Upper lobe of left lung (tissue), 6 donors: ENCODE results near the gene ANAPC2. TPM values are rescaled to one million over a fixed set of nuclear protein-coding genes. Genes with fewer than 3 reads are reported as not detected.

Experiments
- ATAC-seq, 2 donors: fragments of 200-7000 bp; cut with Tn5 transposase; one replicate each; pipeline ENCODE4 v1.9.1; 2022; ENCODE audit warnings: mild to moderate bottlenecking in 2 of 2, moderate library complexity in 2 of 2; ENCODE audit not compliant: low FRiP score in 2 of 2
- DNase-seq, 2 donors: peaks; one replicate each; pipeline ENCODE4 v3.0.0-alpha.2; 2019 to 2020
- H3K27ac ChIP-seq, 4 donors: fragments of 200-600 bp; sonication (generic); one replicate each; pipeline ENCODE4 v1.5.1; 2016 to 2019
- H3K27me3 ChIP-seq, 4 donors: fragments of 200-600 bp; sonication (generic); one replicate each; pipeline ENCODE4 v1.5.1; 2017 to 2019
- H3K36me3 ChIP-seq, 4 donors: fragments of 200-600 bp; sonication (generic); one replicate each; pipeline ENCODE4 v1.5.1; 2016 to 2019
- H3K4me1 ChIP-seq, 4 donors: fragments of 200-600 bp; sonication (generic); one replicate each; pipeline ENCODE4 v1.5.1; 2018 to 2019
- H3K4me3 ChIP-seq, 4 donors: fragments of 200-600 bp; sonication (generic); one replicate each; pipeline ENCODE4 v1.5.1; 2017 to 2019; ENCODE audit warnings: mild to moderate bottlenecking in 2 of 4, moderate library complexity in 1 of 4
- H3K9me3 ChIP-seq, 4 donors: fragments of 200-600 bp; sonication (generic); one replicate each; pipeline ENCODE4 v1.5.1; 2018 to 2019
- EP300 ChIP-seq, 4 donors: sonication (generic); formaldehyde crosslinking; IDR thresholded peaks; one replicate each; pipeline ENCODE4 v1.5.1; 2017; ENCODE audit warnings: antibody characterized with exemption in 4 of 4, control low read depth in 2 of 4
- POLR2A ChIP-seq, 4 donors: fragments of 450-650 bp; IDR thresholded peaks; one replicate each; pipeline ENCODE4 v1.5.1; 2016 to 2017; ENCODE audit warnings: antibody characterized with exemption in 4 of 4, mild to moderate bottlenecking in 2 of 4
- POLR2AphosphoS5 ChIP-seq, 2 donors: sonication (generic); formaldehyde crosslinking; IDR thresholded peaks; one replicate each; pipeline ENCODE4 v1.5.1; 2017; ENCODE audit warnings: antibody characterized with exemption in 2 of 2
- WGBS, 2 donors: methylation state at CpG; one replicate each; pipeline ENCODE4 v1.1.5; 2017 to 2018; 5-methylcytosine and 5-hydroxymethylcytosine counted together
- total RNA-seq, 6 donors: library from RNA; depleted of rRNA in 4 of 6; stranded (reverse); fragments of >200 nt in 4 of 6; gene quantifications; one replicate each; pipeline versions ENCODE4 v1.1.0 to v1.2.1, GENCODE V29; 2016 to 2021
- TF ChIP-seq, protein P1 (sequence below), 6 experiments: fragments of 450-650 bp in 4 of 6; fragments of 200-600 bp in 2 of 6; sonication (generic) in 2 of 6; IDR thresholded peaks; one replicate each; pipeline ENCODE4 v1.5.1; 2016 to 2019; ENCODE audit warnings: antibody characterized with exemption in 6 of 6
- donor health status: DM: no; HTN: no; CAD: no; lungs with moderate emphysema.
- donor health status: DM: no; HTN: yes; CAD: no; lungs with severe emphysema.

ANAPC2 gene
- total RNA-seq, 6 donors from 2014 or later: 31.9 to 174 (median 67.3) TPM

DNA sequence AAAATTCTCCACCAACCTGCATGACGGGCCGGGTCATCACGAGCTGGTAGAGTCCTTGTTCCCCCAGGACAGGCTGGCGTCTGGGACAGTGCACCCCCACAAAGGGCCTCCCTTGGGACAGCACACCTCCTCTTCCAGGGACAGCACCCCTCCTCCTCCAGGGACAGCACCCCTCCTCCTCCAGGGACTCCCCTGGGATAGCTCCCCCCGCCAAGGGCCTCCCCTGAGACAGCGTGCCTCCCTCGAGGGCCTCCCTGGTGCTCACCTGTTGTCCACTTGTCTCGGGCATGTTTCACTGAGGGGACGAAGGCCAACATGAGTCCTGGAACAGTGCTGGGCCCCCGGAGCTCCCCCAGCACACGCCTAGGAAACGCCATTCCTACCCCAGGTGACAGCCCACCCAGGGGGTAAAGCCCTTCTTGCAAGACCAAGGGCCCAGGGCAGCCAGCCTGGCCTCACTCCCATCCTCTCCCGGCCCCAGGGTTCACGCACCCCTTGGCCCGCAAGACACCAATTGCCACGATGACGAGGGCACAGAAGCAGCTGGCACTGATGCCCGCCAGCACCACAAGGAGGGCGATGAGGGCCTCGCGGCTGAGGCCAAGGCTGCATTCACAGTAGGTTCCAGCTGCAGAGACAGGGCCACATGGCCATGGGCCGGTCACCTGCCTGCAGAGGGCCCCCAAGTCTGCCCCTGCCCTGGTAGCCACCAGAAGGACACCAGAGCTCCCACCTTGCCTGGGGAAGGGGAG, 17.0 kb downstream of the ANAPC2 start:
- Histone ChIP-seq H3K36me3 (no peaks in the 10 kb centered on the region), H3K9me3 (no peaks in the 10 kb centered on the region), H3K27ac (no peak overlapping the region), H3K4me1 (peaks cover 30 to 44% (median 35%) of the 10 kb centered on the region in 4 donors), H3K27me3 (peaks cover 8 to 47% (median 36%) of the 10 kb centered on the region in 4 donors), H3K4me3 (no peak overlapping the region)
- TF ChIP-seq, protein P1, sequence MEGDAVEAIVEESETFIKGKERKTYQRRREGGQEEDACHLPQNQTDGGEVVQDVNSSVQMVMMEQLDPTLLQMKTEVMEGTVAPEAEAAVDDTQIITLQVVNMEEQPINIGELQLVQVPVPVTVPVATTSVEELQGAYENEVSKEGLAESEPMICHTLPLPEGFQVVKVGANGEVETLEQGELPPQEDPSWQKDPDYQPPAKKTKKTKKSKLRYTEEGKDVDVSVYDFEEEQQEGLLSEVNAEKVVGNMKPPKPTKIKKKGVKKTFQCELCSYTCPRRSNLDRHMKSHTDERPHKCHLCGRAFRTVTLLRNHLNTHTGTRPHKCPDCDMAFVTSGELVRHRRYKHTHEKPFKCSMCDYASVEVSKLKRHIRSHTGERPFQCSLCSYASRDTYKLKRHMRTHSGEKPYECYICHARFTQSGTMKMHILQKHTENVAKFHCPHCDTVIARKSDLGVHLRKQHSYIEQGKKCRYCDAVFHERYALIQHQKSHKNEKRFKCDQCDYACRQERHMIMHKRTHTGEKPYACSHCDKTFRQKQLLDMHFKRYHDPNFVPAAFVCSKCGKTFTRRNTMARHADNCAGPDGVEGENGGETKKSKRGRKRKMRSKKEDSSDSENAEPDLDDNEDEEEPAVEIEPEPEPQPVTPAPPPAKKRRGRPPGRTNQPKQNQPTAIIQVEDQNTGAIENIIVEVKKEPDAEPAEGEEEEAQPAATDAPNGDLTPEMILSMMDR (IDR thresholded peaks at IDR 0.05): no peak
- TF ChIP-seq EP300 (IDR thresholded peaks at IDR 0.05): no peak
- TF ChIP-seq POLR2A (IDR thresholded peaks at IDR 0.05): no peak
- TF ChIP-seq POLR2AphosphoS5 (IDR thresholded peaks at IDR 0.05): no peak
- WGBS, 2 donors: 78 to 82% methylated on average over 5 to 17 of the region's 22 CpGs
- ATAC-seq (no peak), DNase-seq (peak in 1 of 2 donors; percentile 64)

DNA sequence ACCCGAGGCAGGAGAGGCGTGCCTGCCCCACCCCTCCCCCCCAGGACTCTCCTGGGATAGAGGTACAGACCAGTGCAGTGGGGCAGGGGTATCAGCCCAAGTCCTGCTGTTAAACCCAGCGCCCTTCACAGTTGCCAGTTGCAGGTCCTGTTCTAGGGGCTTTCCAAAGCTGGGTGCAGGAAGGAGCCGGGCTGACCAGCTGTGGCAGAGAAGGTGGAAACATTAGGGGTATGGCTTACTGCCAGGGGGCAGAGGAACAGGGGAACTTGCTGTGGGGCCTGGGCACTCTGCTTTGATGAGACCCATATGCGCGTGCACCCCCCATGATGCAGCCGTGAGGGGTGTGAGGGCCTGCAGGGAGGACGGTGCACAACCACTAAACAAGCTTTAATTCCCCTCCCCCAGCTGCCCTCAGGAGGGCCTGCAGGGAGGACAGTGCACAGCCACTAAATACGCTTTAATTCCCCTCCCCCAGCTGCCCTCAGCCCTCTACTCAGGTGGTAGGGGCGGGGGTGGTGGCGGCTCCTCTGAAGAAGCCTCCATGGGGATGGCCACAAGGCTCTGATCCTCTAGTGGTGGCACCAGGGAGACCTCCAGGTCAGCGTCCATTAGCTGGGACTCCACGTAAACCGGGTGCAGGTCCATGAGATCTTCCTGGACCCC, 17.7 kb downstream of the ANAPC2 start:
- Histone ChIP-seq H3K27ac (no peak overlapping the region), H3K4me1 (peaks cover 30 to 44% (median 35%) of the 10 kb centered on the region in 4 donors), H3K4me3 (no peak overlapping the region), H3K36me3 (no peaks in the 10 kb centered on the region), H3K27me3 (peaks cover 8 to 54% (median 43%) of the 10 kb centered on the region in 4 donors), H3K9me3 (no peaks in the 10 kb centered on the region)
- 43 to 44% methylated on average over 4 to 13 of the region's 14 CpGs for WGBS, 2 donors
- no peak for DNase-seq
- ATAC-seq: no peak
- TF ChIP-seq POLR2AphosphoS5 (IDR thresholded peaks at IDR 0.05) (no peak), POLR2A (IDR thresholded peaks at IDR 0.05) (no peak), EP300 (IDR thresholded peaks at IDR 0.05) (no peak)
- TF ChIP-seq, protein P1 (IDR thresholded peaks at IDR 0.05): no peak

DNA sequence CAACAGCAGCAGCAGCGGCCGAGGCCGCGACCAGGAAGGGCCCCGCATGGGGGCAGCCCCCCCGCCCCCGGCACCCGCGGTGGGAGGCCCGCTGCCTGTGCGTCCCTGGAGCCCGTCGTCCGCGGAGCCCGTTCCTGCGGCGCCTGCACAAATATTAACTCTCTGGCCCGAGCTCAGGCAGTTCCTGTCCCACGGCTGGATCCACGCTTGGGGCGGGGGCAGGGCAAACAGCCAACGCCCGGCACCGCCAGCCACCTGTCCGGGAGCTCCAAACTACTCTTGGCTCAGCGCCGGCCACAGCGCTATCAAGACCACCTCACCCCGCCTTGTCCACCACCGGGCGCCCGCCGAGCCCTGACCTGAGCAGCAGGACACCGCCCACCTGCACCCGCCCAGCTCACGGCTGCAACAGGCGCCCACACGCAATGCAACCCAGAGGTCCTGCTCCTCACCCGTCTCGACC, 18.4 kb downstream of the ANAPC2 start, which contains the start of gene LRRC26:
Gene LRRC26 (minus strand): TSS at position 156 of the 463 bp plus-strand sequence. CDS start 108 bp downstream, at position 48.
- Histone ChIP-seq H3K4me1 (peaks cover 27 to 38% (median 31%) of the 10 kb centered on the region in 4 donors), H3K36me3 (no peaks in the 10 kb centered on the region), H3K4me3 (peak within 1 kb of the TSS in 3 of 4 donors; percentile 28 to 43 (median 42)), H3K27ac (no peak within 1 kb of the TSS), H3K9me3 (no peaks in the 10 kb centered on the region), H3K27me3 (peaks cover 8 to 61% (median 49%) of the 10 kb centered on the region in 4 donors)
- DNase-seq (peak in 1 of 2 donors; percentile 81), ATAC-seq (no peak)
- no peak for TF ChIP-seq POLR2AphosphoS5 (IDR thresholded peaks at IDR 0.05)
- TF ChIP-seq, protein P1 (IDR thresholded peaks at IDR 0.05): no peak
- TF ChIP-seq EP300 (IDR thresholded peaks at IDR 0.05): no peak
- TF ChIP-seq POLR2A (IDR thresholded peaks at IDR 0.05): no peak
- 0 to 3% methylated on average over 1 to 6 of the region's 41 CpGs for WGBS, 2 donors

DNA sequence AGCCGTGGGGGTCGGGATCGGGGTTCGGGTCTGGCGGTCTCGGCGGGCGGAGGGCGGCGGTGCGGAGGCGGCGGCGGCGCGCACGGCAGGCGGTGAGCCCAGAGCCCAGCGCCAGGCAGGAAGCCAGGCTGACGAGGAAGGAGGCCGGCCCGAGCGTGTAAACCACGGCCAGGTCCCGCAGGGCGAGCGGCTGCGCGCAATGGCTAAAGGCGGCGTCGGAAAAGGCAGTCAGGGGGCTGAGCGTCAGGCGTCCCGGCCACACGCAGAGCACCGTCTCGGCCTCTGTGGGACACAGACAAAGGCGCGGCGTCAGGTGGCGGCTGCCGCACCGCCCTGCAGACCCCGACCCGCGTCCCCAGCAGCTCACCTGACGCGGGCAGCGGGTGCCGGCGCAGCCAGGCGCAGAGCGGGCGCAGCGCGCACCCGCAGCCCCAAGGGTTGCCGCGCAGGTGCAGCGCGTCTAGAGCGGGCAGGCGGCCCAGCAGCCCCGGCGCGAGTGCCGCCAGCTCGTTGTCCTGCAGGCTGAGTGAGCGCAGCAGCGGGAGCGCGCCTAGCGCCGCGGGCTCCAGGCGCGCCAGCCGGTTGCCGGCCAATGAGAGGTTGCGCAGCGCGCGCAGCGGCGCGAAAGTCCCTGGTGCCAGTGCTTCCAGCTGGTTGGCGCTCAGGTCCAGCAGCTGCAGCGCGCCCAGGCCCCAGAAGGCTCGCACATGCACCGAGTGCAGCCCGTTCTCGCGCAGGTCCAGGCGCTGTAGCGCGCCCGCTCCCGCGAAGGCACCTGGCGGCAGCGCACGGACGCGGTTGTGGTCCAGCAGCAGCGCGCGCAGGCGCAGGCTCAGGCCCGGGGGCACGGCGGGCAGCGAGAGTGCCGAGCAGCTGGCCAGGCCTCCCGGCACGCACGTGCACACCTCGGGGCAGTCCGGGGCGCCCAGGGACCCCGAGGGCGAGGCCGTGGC, 19.2 kb downstream of the ANAPC2 start:
- Histone ChIP-seq H3K27ac (no peak overlapping the region), H3K4me1 (peaks cover 25 to 38% (median 30%) of the 10 kb centered on the region in 4 donors), H3K4me3 (peak overlapping the region in 3 of 4 donors; percentile 28 to 43 (median 42)), H3K9me3 (no peaks in the 10 kb centered on the region), H3K36me3 (no peaks in the 10 kb centered on the region), H3K27me3 (peaks cover 8 to 69% (median 54%) of the 10 kb centered on the region in 4 donors)
- TF ChIP-seq POLR2AphosphoS5 (IDR thresholded peaks at IDR 0.05): no peak
- no peak for TF ChIP-seq EP300 (IDR thresholded peaks at IDR 0.05)
- TF ChIP-seq POLR2A (IDR thresholded peaks at IDR 0.05): no peak
- TF ChIP-seq, protein P1 (IDR thresholded peaks at IDR 0.05): no peak
- WGBS, 2 donors: 0% methylated on average over 34 to 74 of the region's 124 CpGs
- ATAC-seq (peak in 1 of 2 donors; percentile 9), DNase-seq (peak in 1 of 2 donors; percentile 91)
